CD4-positive, alpha-beta T cell (primary cell): ENCODE measurements around the gene AXIN1. TPM values are rescaled to one million over a fixed set of nuclear protein-coding genes. Genes with fewer than 3 reads are reported as not detected.
"Not testable (repeated sequence)": the region's sequence is repeated elsewhere in the genome, so short reads cannot be mapped to it uniquely, and the experiment has no call there.

Experiments
- ATAC-seq: fragments of 200-7000 bp; cut with Tn5 transposase; one replicate; pipeline ENCODE4 v1.10.0; 2022; ENCODE audit warnings: mild to moderate bottlenecking; ENCODE audit not compliant: poor library complexity
- CTCF ChIA-PET: fragments of 350-600 bp; sonication (Branson Sonifier 250); formaldehyde crosslinking; loops from one replicate; lab custom pipeline; 2021; ENCODE audit warnings: antibody characterized with exemption, inconsistent platforms; lab: Charles Lee
- POLR2A ChIA-PET: fragments of 350-600 bp; sonication (Branson Sonifier 250); formaldehyde crosslinking; loops from one replicate; lab custom pipeline; 2021; ENCODE audit warnings: antibody characterized with exemption, inconsistent platforms; lab: Charles Lee
- DNase-seq, 14 experiments: peaks; one replicate each; pipeline ENCODE4 v3.0.0-alpha.2; 2013 to 2020; ENCODE audit warnings: mixed read lengths in 2 of 14
- H3K27ac ChIP-seq, 2 donors: one replicate each; pipeline versions ENCODE4 v1.5.1 to v1.7.0; 2013; ENCODE audit warnings: low read length in 2 of 2, low read depth in 1 of 2, mild to moderate bottlenecking in 1 of 2
- H3K27me3 ChIP-seq, 2 experiments: 1 replicate in 1 of 2; 2 replicates in 1 of 2; pipeline versions ENCODE4 v1.6.1 to v1.7.0; 2013; ENCODE audit warnings: low read length in 2 of 2, control low read depth in 1 of 2, mild to moderate bottlenecking in 1 of 2, moderate library complexity in 1 of 2; ENCODE audit not compliant: insufficient read depth in 2 of 2, control insufficient read depth in 1 of 2
- H3K36me3 ChIP-seq: one replicate; pipeline ENCODE4 v1.6.1; 2013; ENCODE audit warnings: low read length, control low read depth; ENCODE audit not compliant: insufficient read depth
- H3K4me1 ChIP-seq: one replicate; pipeline ENCODE4 v1.6.1; 2013; ENCODE audit warnings: low read length, control low read depth; ENCODE audit not compliant: insufficient read depth
- H3K4me3 ChIP-seq: one replicate; pipeline ENCODE4 v1.5.1; 2013; ENCODE audit warnings: mild to moderate bottlenecking, low read length, moderate library complexity
- H3K9me3 ChIP-seq, 2 experiments: 1 replicate in 1 of 2; 2 replicates in 1 of 2; pipeline versions ENCODE4 v1.6.1 to v1.7.0; 2013; ENCODE audit warnings: low read length in 2 of 2, mild to moderate bottlenecking in 2 of 2, control low read depth in 1 of 2, moderate library complexity in 1 of 2; ENCODE audit not compliant: control insufficient read depth in 1 of 2, insufficient read depth in 1 of 2
- H3K27ac Mint-ChIP-seq: one replicate; pipeline ENCODE4 v1.8.0; 2020; ENCODE audit warnings: mixed read lengths
- H3K27me3 Mint-ChIP-seq: one replicate; pipeline ENCODE4 v1.8.0; 2021; ENCODE audit warnings: mixed read lengths
- H3K36me3 Mint-ChIP-seq: one replicate; pipeline ENCODE4 v1.8.0; 2021; ENCODE audit warnings: low read depth, mixed read lengths
- H3K4me1 Mint-ChIP-seq: one replicate; pipeline ENCODE4 v1.8.0; 2021; ENCODE audit warnings: low read depth, mixed read lengths
- H3K4me3 Mint-ChIP-seq: one replicate; pipeline ENCODE4 v1.8.0; 2020; ENCODE audit warnings: mild to moderate bottlenecking, mixed read lengths
- H3K9me3 Mint-ChIP-seq: one replicate; pipeline ENCODE4 v1.8.0; 2020; ENCODE audit warnings: mixed read lengths
- intact Hi-C, 2 experiments: fragments of 100-400 bp; cut with DNase I in 1 of 2; cut with micrococcal nuclease in 1 of 2; formaldehyde crosslinking; loops; one replicate each; pipeline versions ENCODE4 v1.15.1 to v1.9.0; 2023 to 2025; cut with DNase I, micrococcal nuclease
- total RNA-seq, 174 experiments: library from RNA in 2 of 174; stranded (reverse) in 2 of 174; gene quantifications; one replicate each; pipeline ENCODE4 v1.2.3 and lab custom pipeline; 2021 to 2026
- TF ChIP-seq, protein P1 (sequence below): fragments of 200-600 bp; IDR thresholded peaks from one replicate; pipeline ENCODE4 v1.8.0; 2022; ENCODE audit warnings: antibody characterized with exemption, mild to moderate bottlenecking

Gene AXIN1
- total RNA-seq, 2 experiments from 2014 or later, result 24.7 to 26.3 TPM

DNA sequence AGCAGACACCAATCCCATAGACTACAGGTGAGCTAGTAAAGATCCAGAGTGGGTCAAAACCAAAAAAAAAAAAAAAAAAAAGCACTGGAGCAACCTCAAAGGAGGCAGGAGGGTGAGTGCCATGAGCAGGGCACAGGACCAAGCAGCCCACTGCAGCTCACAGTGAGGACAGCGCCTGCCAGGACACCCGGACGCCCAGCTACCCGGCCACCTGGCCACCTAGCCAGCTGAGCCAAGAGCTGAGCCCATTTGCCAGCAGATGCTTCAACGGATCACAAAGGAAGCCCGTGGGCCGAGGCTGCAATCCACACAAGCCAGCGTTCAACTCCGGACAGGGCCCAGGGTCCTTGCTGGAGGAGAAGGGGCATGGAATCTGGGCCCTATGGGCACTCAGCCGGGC lies 15.1 kb downstream of the AXIN1 start:
- Mint-ChIP-seq H3K27ac (no peak overlapping the region), H3K4me1 (peaks cover 60% of the 10 kb centered on the region), H3K9me3 (no peaks in the 10 kb centered on the region), H3K36me3 (peaks cover 20% of the 10 kb centered on the region), H3K27me3 (no peaks in the 10 kb centered on the region), H3K4me3 (no peak overlapping the region)
- ChIA-PET CTCF (interaction anchor here (0.6 to 1.6 kb wide), 2 partner anchors 14 to 102 kb away, joined by 3 read pairs; partner anchors contain the start of gene FAM234A), POLR2A (interaction anchor here (1.2 kb wide), 1 partner anchor 16 kb away, joined by 3 read pairs; no protein-coding TSS in a partner anchor)
- Histone ChIP-seq H3K9me3 (no peaks in the 10 kb centered on the region), H3K4me3 (no peak overlapping the region), H3K27me3 (no peaks in the 10 kb centered on the region), H3K36me3 (peaks cover 8% of the 10 kb centered on the region), H3K4me1 (peaks cover 71% of the 10 kb centered on the region), H3K27ac (no peak overlapping the region)
- TF ChIP-seq, protein P1, sequence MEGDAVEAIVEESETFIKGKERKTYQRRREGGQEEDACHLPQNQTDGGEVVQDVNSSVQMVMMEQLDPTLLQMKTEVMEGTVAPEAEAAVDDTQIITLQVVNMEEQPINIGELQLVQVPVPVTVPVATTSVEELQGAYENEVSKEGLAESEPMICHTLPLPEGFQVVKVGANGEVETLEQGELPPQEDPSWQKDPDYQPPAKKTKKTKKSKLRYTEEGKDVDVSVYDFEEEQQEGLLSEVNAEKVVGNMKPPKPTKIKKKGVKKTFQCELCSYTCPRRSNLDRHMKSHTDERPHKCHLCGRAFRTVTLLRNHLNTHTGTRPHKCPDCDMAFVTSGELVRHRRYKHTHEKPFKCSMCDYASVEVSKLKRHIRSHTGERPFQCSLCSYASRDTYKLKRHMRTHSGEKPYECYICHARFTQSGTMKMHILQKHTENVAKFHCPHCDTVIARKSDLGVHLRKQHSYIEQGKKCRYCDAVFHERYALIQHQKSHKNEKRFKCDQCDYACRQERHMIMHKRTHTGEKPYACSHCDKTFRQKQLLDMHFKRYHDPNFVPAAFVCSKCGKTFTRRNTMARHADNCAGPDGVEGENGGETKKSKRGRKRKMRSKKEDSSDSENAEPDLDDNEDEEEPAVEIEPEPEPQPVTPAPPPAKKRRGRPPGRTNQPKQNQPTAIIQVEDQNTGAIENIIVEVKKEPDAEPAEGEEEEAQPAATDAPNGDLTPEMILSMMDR, result no peak
- DNase-seq (no peak), ATAC-seq (no peak)
- intact Hi-C loops, result no loop called here

DNA sequence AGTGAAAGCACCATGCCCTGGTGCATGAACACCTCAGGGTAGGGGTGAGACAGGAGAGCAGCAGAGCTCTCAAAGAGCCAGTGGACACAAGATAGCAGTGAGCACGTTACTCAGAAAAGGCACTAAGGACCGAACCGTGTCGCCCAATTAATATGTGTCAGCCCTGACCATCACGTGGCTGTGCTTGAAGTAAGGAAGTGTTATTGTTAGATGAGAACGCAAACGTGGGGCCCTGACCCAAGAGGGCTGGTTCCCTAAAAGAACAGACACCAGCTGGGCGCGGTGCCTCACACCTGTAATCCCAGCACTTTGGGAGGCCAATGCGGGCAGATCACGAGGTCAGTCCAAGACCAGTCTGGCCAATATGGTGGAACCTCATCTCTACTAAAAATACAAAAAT lies 16.3 kb downstream of the AXIN1 start:
- peak in 1 of 14 experiments; percentile 24 for DNase-seq
- no peak overlapping the region for H3K27ac Mint-ChIP-seq
- H3K4me1 ChIP-seq, result peaks cover 72% of the 10 kb centered on the region
- intact Hi-C loops, result no loop called here
- H3K27me3 Mint-ChIP-seq, result no peaks in the 10 kb centered on the region
- no peak overlapping the region for H3K4me3 ChIP-seq
- POLR2A ChIA-PET, result no interaction called here
- no peaks in the 10 kb centered on the region for H3K9me3 Mint-ChIP-seq
- CTCF ChIA-PET, result interaction anchor here (1.6 kb wide), 1 partner anchor 101 kb away, joined by 3 read pairs; the partner anchor contains the start of gene FAM234A
- H3K27me3 ChIP-seq, result no peaks in the 10 kb centered on the region
- H3K36me3 Mint-ChIP-seq, result peaks cover 10% of the 10 kb centered on the region
- H3K4me1 Mint-ChIP-seq, result peaks cover 51% of the 10 kb centered on the region
- TF ChIP-seq, protein P1, result no peak
- ATAC-seq, result no peak
- H3K27ac ChIP-seq, result no peak overlapping the region
- H3K4me3 Mint-ChIP-seq, result no peak overlapping the region
- peaks cover 3% of the 10 kb centered on the region for H3K36me3 ChIP-seq
- no peaks in the 10 kb centered on the region for H3K9me3 ChIP-seq

DNA sequence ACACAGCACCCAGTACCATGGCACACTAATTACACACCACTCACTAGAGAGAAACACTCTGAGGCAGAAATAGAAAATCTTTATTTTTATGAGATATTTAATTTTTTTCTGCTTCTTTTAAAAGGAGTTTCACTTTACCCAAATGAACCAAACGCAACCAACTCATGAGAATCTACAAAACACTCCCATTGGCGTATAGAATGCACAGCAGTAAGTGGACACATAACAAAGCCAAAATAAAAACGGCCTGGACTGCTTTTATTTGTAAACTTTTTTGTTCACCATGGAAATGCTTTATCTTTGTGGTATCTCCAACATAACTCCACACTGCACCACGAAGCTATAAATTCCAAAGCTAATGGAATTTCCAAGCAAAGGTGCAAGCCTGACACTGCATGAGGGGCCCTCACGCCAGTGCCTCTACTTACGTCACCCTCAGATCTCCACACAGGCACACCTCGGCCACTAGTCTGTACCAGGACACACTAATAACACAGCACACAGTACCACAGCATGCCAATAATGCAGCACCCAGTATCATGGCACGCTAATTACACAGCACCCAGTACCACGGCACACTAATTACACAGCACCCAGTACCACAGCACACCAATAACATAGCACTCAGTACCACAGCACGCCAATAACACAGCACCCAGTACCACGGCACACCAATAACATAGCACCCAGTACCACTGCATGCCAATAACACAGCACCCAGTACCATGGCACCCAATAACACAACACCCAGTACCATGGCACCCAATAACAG lies 17.5 kb downstream of the AXIN1 start:
- H3K9me3 Mint-ChIP-seq, ATAC-seq, H3K36me3 ChIP-seq, H3K4me3 ChIP-seq, H3K27me3 ChIP-seq, intact Hi-C loops, H3K27ac Mint-ChIP-seq, H3K9me3 ChIP-seq, H3K27ac ChIP-seq, DNase-seq, H3K27me3 Mint-ChIP-seq, CTCF ChIA-PET: not testable (repeated sequence)
- POLR2A ChIA-PET, result interaction anchor here (1.0 kb wide), 2 partner anchors 10 to 15 kb away, joined by 3 read pairs; no protein-coding TSS in a partner anchor
- peak overlapping the region; percentile 23 for H3K4me3 Mint-ChIP-seq
- peaks cover 69% of the 10 kb centered on the region for H3K4me1 ChIP-seq
- peaks cover 14% of the 10 kb centered on the region for H3K36me3 Mint-ChIP-seq
- peaks cover 52% of the 10 kb centered on the region for H3K4me1 Mint-ChIP-seq

DNA sequence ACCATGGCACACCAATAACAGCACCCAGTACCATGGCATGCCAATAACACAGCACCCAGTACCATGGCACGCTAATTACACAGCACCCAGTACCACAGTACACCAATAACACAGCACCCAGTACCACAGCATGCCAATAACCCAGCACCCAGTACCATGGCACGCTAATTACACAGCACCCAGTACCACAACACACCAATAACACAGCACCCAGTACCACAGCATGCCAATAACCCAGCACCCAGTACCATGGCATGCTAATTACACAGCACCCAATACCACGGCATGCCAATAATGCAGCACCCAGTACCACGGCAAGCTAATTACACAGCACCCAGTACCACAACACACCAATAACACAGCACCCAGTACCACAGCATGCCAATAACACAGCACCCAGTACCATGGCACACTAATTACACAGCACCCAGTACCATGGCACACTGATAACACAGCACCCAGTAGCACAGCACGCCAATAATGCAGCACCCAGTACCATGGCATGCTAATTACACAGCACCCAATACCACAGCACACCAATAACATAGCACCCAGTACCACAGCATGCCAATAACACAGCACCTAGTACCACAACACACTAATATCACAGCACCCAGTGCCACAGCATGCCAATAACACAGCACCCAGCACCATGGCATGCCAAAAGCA lies 18.2 kb downstream of the AXIN1 start:
- POLR2A ChIA-PET, result interaction anchor here (1.0 kb wide), 1 partner anchor 16 kb away, joined by 3 read pairs; no protein-coding TSS in a partner anchor
- not testable (repeated sequence) for H3K27me3 Mint-ChIP-seq

More for the DNA sequence above, 18.2 kb downstream of the AXIN1 start:
- H3K4me1 ChIP-seq, result peaks cover 64% of the 10 kb centered on the region
- DNase-seq, H3K27ac ChIP-seq, H3K9me3 ChIP-seq, H3K27me3 ChIP-seq, H3K9me3 Mint-ChIP-seq, H3K4me3 ChIP-seq, H3K4me3 Mint-ChIP-seq, H3K36me3 ChIP-seq, H3K27ac Mint-ChIP-seq, intact Hi-C loops, ATAC-seq, CTCF ChIA-PET, H3K36me3 Mint-ChIP-seq: not testable (repeated sequence)
- peaks cover 46% of the 10 kb centered on the region for H3K4me1 Mint-ChIP-seq
